HFFc6 (cell line): ENCODE results near the gene MRPS2. TPM values are rescaled to one million over a fixed set of nuclear protein-coding genes. Genes with fewer than 3 reads are reported as not detected.
"Not testable (repeated sequence)": the region's sequence is repeated elsewhere in the genome, so short reads cannot be mapped to it uniquely, and the experiment has no call there.

Source experiments
- DNase-seq: peaks from one replicate; pipeline ENCODE4 v3.0.0-alpha.2; 2018
- H3K27ac Mint-ChIP-seq: 2 replicates; pipeline ENCODE4 v1.8.0; 2020; ENCODE audit warnings: mild to moderate bottlenecking, mixed read lengths
- H3K27me3 Mint-ChIP-seq: 2 replicates; pipeline ENCODE4 v1.8.0; 2021; ENCODE audit warnings: mild to moderate bottlenecking, moderate library complexity, mixed read lengths; ENCODE audit not compliant: insufficient read depth
- H3K36me3 Mint-ChIP-seq: 2 replicates; pipeline ENCODE4 v1.8.0; 2021; ENCODE audit warnings: low read depth, mixed read lengths
- H3K4me1 Mint-ChIP-seq: 2 replicates; pipeline ENCODE4 v1.8.0; 2020; ENCODE audit warnings: low read depth, mixed read lengths
- H3K4me3 Mint-ChIP-seq: 2 replicates; pipeline ENCODE4 v1.8.0; 2020; ENCODE audit warnings: mild to moderate bottlenecking, moderate library complexity, mixed read lengths
- H3K9me3 Mint-ChIP-seq: 2 replicates; pipeline ENCODE4 v1.8.0; 2020; ENCODE audit warnings: mild to moderate bottlenecking, mixed read lengths
- CTCF ChIP-seq: fragments of 200-600 bp; sonication (generic); IDR thresholded peaks from 2 replicates; pipeline ENCODE4 v1.5.0; 2021; ENCODE audit warnings: antibody characterized with exemption, mild to moderate bottlenecking
- long read RNA-seq: library from polyadenylated mRNA; unstranded; transcript quantifications from one replicate; pipeline ENCODE4 v2.0.0, GENCODE V29; 2019
- total RNA-seq, 6 experiments: library from RNA; stranded (reverse); fragmentation: NEBNext Ultra II Directional; extraction: Animal tissue kit (Norgen Biotek cat#: 25700); gene quantifications; 2 replicates in 1 of 6; 3 replicates in 5 of 6; pipeline ENCODE4 v1.2.3, GENCODE V29; 2021

MRPS2 gene
- total RNA-seq = 10 to 100 TPM; 37.5 to 43.3 (median 38.6) TPM
- long read RNA-seq, transcript MRPS2-201 (4 exons, 1,510 nt) = major isoform, 96 of 104 reads
- long read RNA-seq, partial matches to known transcripts = 5 of 104 reads
- long read RNA-seq, other reads (novel, unspliced or antisense) = 1 of 104 reads

DNA sequence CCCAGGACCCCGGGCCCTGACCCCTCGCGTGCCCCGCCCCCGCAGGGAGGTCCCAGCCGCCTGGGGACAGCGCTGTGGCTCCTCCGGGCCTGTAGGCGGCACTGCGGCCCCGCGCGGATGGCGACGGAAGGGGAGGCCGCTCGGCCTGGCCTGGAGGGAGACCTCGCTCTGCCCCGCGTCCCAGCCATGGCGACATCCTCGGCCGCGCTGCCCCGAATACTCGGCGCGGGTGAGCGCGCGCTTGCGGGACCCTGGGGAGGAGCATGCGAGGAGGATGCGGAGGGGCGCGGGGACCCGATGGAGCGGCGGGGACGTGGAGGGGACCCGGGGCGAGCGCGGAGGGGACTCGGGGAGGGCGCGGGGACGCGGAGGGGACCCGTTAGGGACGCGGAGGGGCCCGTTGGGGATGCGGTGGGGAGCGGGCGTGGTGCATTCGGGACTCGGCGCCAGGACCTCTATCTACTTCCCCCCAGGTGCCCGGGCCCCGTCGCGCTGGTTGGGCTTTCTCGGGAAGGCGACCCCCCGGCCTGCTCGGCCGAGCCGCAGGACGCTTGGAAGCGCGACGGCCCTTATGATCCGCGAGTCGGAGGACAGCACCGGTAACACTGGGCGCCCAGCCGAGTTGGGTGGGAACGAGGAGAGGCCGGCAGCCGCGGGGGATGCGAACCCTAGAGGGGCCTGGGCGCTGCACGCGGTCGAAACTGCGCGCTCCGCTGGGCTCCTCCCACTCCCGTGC lies at the start of gene MRPS2:
Gene MRPS2, plus strand, starts transcription at position 158 of the 736 bp plus-strand sequence. Its CDS starts 29 bp downstream, at position 187.
- H3K4me1 Mint-ChIP-seq = 0 out of 2 replicates have a peak, but pooled peaks cover 7% of the 10 kb centered on the region
- peak; percentile 86 for TF ChIP-seq CTCF
- peak; percentile 77 for DNase-seq
- no peaks in the 10 kb centered on the region for H3K9me3 Mint-ChIP-seq
- peak within 1 kb of the TSS; percentile 89 for H3K4me3 Mint-ChIP-seq
- peaks cover 2% of the 10 kb centered on the region for H3K27me3 Mint-ChIP-seq
- H3K36me3 Mint-ChIP-seq = peaks cover 4% of the 10 kb centered on the region; the same call in 1 of the 2 replicates
- H3K27ac Mint-ChIP-seq = peak within 1 kb of the TSS; percentile 87

DNA sequence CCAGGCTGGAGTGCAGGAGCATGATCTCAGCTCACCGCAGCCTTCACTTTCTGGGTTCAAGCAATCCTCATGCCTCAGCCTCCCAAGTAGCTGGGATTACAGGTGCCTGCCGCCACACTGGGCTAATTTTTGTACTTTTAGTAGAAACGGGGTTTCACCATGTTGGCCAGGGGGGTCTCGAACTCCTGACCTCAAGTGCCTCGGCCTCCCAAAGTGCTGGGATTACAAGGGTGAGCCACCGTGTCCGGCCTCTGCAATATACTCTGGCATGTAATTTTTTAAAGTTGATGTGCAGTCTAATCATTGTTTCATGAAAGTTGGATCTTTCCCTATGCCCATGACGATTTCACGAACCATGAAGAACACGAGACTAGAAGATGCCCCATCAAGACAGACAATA lies 49.5 kb upstream of the MRPS2 start:
- Mint-ChIP-seq H3K36me3 (no peaks in the 10 kb centered on the region; the same call in 1 of the 2 replicates), H3K27me3 (peaks cover 34% of the 10 kb centered on the region), H3K4me1 (no peaks in the 10 kb centered on the region), H3K27ac (no peak overlapping the region), H3K4me3 (no peak overlapping the region), H3K9me3 (peaks cover 12% of the 10 kb centered on the region)
- no peak for DNase-seq
- no peak for TF ChIP-seq CTCF

DNA sequence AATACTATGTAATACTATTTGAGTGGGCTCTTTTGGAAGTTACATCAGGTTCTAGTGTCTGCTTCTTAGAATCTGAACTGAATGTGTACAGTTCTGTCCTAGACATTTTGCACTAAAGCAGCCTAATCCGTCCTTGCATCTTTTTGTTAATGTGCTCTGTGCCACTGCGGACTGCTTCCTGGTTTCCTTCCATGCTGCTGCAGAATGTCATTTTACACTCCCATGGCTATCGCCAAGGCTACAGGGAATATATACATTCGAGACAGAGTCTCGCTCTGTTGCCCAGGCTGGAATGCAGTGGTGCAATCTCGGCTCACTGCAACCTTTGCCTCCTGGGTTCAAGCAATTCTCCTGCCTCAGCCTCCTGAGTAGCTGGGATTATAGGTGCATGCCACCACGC lies 48.6 kb upstream of the MRPS2 start:
- not testable (repeated sequence) for H3K4me1 Mint-ChIP-seq, H3K4me3 Mint-ChIP-seq, H3K27ac Mint-ChIP-seq, H3K36me3 Mint-ChIP-seq, DNase-seq
- Mint-ChIP-seq H3K27me3 (peaks cover 34% of the 10 kb centered on the region), H3K9me3 (peaks cover 12% of the 10 kb centered on the region)

DNA sequence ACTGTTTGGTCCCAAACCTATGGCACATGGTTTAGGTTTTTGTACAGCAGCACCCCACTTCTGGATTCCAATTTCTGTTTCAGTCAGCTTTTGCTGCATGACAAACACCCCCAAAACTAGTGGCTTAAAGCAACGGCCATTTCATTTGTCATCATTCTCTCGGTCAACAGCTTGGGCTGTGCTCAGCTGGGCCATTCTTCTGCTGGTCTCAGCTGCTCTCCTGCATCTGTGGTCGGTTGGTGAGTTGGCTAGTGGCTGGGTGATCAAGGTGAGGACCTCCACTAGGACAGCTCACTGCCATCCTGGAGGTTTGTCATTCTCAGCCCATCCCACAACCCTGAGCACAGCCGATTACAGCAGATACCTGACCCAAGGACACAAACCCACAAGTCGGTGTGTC lies 45.7 kb upstream of the MRPS2 start:
- H3K4me3 Mint-ChIP-seq = no peak overlapping the region

GRCh38 chr9:135455401-135456030 lies 45.0 kb upstream of the MRPS2 start:
- no peaks in the 10 kb centered on the region for H3K4me1 Mint-ChIP-seq
- no peak overlapping the region for H3K27ac Mint-ChIP-seq
- no peak overlapping the region for H3K4me3 Mint-ChIP-seq
- no peaks in the 10 kb centered on the region; the same call in 1 of the 2 replicates for H3K36me3 Mint-ChIP-seq
- TF ChIP-seq CTCF = no peak
- H3K9me3 Mint-ChIP-seq = peaks cover 12% of the 10 kb centered on the region
- DNase-seq = no peak
- H3K27me3 Mint-ChIP-seq = peaks cover 31% of the 10 kb centered on the region

More for the DNA sequence above, 45.7 kb upstream of the MRPS2 start:
- Mint-ChIP-seq H3K27me3 (peaks cover 32% of the 10 kb centered on the region), H3K9me3 (peaks cover 12% of the 10 kb centered on the region), H3K4me1 (no peaks in the 10 kb centered on the region), H3K27ac (no peak overlapping the region), H3K36me3 (no peaks in the 10 kb centered on the region; the same call in 1 of the 2 replicates)
- no peak for TF ChIP-seq CTCF
- DNase-seq = no peak
